GM19395 (cell line): ENCODE data around the gene TTC28.
"Not testable (repeated sequence)": the region's sequence is repeated elsewhere in the genome, so short reads cannot be mapped to it uniquely, and the experiment has no call there.

Experiments
- ATAC-seq: cut with Tn5 transposase; IDR thresholded peaks from one replicate; pipeline ENCODE4 v1.9.1; 2021; ENCODE audit warnings: mild to moderate bottlenecking, moderate library complexity; ENCODE audit not compliant: unreplicated experiment

TTC28 gene

DNA sequence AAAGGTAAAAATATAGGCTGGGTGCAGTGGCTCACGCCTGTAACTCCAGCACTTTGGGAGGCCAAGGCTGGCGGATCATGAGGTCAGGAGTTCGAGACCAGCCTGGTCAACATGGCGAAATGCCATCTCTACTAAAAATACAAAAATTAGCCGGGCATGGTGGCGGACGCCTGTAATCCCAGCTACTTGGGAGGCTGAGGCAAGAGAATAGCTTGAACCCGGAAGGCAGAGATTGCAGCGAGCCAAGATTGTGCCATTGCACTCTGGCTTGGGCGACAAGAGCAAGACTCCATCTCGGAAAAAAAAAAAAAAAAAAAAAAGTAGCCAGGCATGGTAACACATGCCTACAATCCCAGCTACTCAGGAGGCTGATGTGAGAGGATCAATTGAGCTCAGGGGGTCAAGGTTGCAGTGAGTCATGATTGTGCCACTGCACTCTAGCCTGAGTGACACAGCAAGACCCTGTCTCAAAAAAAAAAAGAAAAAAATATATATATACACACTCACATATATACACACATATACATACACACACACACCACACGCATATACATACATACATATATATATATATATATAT is 112.6 kb downstream of the TTC28 start:
- not testable (repeated sequence) for ATAC-seq

- no peak for ATAC-seq
Observed at GRCh38 chr22:28563636-28564035, 116.0 kb downstream of the TTC28 start.

DNA sequence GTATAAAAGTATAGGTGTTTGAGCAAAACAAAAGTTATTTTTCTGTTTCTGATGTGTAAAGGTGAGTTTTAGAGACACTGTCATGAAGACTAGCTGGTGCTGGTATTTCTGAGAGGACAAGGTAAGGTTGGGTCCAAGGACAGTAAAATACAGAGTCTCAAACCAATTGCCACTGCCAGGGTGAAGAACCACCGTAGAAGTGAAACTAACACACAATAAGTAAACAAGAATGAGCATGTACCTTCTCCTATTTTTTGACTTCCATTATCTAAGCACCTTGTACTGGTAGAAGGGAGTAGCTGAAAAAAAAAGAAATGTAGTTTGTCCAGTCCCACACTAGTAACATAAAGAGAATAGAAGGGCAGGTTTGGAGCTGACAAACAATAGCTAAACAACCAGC is 117.3 kb downstream of the TTC28 start:
- ATAC-seq: no peak

DNA sequence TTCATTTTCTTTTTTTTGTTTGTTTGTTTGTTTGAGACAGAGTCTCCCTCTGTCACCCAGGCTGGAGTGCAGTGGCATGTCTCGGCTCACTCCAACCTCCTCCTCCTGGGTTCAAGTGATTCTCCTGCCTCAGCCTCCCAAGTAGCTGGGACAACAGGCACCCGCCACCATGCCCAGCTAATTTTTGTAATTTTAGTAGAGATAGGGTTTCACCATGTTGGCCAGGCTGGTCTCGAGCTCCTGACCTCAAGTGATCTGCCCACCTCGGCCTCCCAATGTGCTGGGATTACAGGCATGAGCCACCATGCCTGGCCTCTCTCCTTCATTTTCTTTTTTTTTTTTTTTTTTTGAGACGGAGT is 118.9 kb downstream of the TTC28 start:
- ATAC-seq: not testable (repeated sequence)

GRCh38 chr22:28560046-28560742 is 119.4 kb downstream of the TTC28 start:
- no peak for ATAC-seq

DNA sequence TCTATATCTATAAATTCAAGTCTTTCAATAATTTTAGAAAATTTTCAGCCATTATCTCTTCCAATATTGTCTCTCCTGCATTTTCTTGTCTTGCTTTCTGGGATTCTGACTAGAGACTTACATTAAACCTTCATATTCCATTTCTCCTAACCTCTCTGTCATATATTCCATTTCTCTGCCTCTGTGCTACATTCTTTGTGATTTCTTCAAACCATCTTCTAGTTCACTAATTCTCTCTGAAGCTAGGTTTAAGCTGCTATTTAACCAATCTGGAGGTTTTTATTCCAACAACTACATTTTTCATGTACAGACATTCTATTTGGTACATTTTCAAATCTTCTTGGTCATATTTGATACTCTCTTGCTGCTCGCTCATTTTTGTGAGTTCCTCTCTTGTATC is 122.5 kb downstream of the TTC28 start:
- no peak for ATAC-seq

DNA sequence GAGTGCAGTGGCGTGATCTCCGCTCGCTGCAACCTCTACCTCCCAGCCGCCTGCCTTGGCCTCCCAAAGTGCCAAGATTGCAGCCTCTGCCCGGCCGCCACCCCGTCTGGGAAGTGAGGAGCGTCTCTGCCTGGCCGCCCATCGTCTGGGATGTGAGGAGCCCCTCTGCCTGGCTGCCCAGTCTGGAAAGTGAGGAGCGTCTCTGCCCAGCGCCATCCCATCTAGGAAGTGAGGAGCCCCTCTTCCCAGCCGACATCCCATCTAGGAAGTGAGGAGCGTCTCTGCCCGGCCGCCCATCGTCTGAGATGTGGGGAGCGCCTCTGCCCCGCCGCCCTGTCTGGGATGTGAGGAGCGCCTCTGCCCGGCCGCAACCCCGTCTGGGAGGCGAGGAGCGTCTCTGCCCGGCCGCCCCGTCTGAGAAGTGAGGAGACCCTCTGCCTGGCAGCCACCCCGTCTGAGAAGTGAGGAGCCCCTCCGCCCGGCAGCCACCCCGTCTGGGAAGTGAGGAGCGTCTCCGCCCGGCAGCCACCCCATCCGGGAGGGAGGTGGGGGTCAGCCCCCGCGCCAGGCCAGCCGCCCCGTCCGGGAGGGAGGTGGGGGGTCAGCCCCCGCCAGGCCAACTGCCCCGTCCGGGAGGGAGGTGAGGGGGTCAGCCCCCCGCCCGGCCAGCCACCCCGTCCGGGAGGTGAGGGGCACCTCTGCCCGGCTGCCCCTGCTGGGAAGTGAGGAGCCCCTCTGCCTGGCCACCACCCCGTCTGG is 126.4 kb downstream of the TTC28 start:
- ATAC-seq: not testable (repeated sequence)

GRCh38 chr22:28548406-28548805 is 131.2 kb downstream of the TTC28 start:
- ATAC-seq: no peak

- ATAC-seq: no peak
Observed at GRCh38 chr22:28547132-28547842, 132.4 kb downstream of the TTC28 start.

DNA sequence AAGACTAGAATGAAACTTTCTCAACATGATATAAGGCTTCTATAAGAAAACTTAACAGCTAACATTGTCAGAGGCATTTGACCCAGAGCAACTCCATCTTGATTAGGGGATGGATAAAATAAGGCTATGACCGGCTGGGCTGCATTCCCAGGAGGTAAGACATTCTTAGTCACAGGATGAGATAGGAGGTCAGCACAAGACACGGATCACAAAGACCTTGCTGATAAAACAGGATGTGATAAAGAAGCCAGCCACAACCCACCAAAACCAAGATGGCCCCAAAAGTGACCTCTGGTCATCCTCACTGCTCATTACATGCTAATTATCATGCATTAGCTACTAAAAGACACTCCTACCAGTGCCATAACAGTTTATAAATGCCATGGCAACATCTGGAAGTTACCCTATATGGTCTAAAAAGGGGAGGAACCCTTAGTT is 135.2 kb downstream of the TTC28 start:
- no peak for ATAC-seq

DNA sequence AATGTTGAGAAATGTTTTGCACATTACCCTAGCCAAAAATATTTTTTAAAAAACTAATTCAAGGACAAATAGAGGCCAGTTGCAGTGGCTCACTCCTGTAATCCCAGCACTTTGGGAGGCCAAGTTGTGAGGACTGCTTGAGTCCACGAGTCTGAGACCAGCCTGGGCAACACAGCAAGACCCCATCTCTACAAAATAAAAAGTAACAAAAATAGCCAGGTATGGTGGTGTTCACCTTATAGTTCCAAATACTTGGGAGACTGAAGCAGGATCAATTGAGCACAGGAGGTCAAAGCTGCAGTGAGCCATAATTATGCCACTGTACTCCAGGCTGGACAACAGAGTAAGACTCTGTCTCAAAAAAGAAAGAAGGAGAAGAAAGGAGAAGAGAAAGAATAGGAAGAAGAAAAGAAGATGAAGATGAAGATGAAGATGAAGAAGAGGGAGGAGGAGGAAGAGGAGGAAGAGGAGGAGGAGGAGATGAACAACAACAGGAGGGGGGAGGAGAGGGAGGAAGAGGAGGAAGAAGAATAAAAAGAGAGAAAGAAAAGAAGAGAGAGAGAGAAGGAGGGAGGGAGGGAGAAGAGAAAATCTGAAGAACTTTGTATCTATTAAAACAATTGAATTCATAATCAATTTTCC is 136.5 kb downstream of the TTC28 start:
- no peak for ATAC-seq

GRCh38 chr22:28541137-28541536 is 138.5 kb downstream of the TTC28 start:
- no peak for ATAC-seq

- no peak for ATAC-seq
Observed at GRCh38 chr22:28538922-28539321, 140.7 kb downstream of the TTC28 start.

GRCh38 chr22:28530565-28530964 is 149.1 kb downstream of the TTC28 start:
- not testable (repeated sequence) for ATAC-seq

DNA sequence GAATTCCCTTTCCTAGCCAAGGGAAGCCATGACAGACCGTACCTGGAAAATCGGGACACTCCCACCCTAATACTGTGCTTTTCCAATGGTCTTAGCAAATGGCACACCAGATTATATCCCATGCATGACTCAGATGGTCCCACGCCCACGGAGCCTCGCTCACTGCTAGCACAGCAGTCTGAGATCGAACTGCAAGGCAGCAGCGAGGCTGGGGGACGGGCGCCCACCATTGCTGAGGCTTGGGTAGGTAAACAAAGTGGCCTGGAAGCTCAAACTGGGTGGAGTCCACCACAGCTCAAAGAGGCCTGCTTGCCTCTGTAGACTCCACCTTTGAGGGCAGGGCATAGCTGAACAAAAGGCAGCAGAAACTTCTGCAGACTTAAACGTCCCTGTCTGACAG is 150.5 kb downstream of the TTC28 start:
- not testable (repeated sequence) for ATAC-seq

GRCh38 chr22:28521451-28521850 is 158.2 kb downstream of the TTC28 start:
- no peak for ATAC-seq

DNA sequence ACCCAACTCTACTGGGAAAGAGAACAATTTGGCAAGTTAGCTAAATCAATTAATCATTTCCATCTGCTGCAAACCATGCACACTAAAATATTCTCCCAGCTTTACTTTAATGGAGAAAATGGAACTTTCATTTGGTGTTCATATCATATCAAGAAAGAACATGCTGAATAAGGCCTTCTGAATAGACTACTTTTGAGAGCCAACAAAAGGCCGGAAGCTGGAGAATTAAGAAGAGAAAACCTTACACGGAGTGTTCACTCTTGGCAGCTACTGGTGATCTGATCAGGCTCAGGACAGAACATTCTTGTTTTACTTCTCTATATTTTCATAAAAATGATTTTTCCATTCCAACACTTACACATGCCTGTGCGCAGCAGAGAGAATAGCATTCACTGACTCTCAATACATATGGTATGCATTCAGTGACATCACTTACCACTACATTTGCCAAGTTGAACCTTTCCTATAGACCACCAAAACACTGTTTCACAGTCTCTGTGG is 165.3 kb downstream of the TTC28 start:
- ATAC-seq: no peak

DNA sequence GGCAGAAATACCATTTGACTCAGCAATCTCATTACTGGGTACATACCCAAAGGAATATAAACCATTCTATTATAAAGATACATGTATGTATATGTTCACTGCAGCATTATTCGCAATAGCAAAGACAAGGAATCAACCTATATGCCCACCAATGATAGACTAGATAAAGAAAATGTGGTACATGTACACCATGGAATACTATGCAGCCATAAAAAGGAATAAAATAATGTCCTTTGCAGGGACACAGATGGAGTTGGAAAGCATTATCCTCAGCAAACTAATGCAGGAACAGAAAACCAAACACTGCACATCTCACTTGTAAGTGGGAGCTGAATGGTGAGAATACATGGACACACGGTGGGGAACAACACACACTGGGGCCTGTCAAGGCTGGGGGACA is 167.3 kb downstream of the TTC28 start:
- not testable (repeated sequence) for ATAC-seq

DNA sequence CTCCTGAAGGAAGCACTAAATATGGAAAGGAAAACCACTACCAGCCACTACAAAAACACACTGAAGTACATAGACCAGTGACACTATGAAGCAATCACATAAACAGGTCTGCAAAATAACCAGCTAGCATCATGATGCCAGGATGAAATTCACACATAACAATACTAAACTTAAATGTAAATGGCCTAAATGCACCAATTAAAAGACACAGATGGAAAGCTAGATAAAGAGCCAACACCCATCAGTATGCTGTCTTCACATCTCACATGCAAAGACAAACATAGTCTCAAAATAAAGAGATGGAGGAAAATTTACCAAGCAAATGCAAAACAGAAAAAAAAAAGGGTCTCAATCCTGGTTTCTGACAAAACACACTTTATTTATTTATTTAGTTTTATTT is 171.7 kb downstream of the TTC28 start:
- no peak for ATAC-seq

GRCh38 chr22:28506150-28506535 is 173.5 kb downstream of the TTC28 start:
- ATAC-seq: no peak
